ENCODE measurements around the gene NFYA. TPM values are rescaled to one million over a fixed set of nuclear protein-coding genes. Genes with fewer than 3 reads are reported as not detected.
"Not testable (repeated sequence)": the region's sequence is repeated elsewhere in the genome, so short reads cannot be mapped to it uniquely, and the experiment has no call there.

The NFYA gene
- total and polyA plus RNA-seq, 3 experiments from 2014 or later = 26.3 to 34.9 (median 34.5) TPM

GRCh38 chr6:41111017-41111416 is 38.2 kb downstream of the NFYA start:
- no peaks in the 10 kb centered on the region for H3K9me3 Mint-ChIP-seq
- POLR2A ChIA-PET = interaction anchor here (0.6 kb wide), 1 partner anchor 26 kb away, joined by 3 read pairs; no protein-coding TSS in a partner anchor
- no peak overlapping the region for H3K4me3 Mint-ChIP-seq
- Histone ChIP-seq H3K27ac (ENCODE audit: low read depth, low read length) (no peak overlapping the region), H3K4me3 (ENCODE audit: low read length) (no peak overlapping the region), H3K27me3 (ENCODE audit: insufficient read depth, low read length, poor library complexity, severe bottlenecking) (no peaks in the 10 kb centered on the region), H3K36me3 (ENCODE audit: insufficient read depth, low read length) (no peaks in the 10 kb centered on the region), H3K4me1 (ENCODE audit: insufficient read depth, low read length) (no peaks in the 10 kb centered on the region), H3K9me3 (ENCODE audit: low read length) (no peaks in the 10 kb centered on the region)
- CTCF ChIA-PET = no interaction called here
- no peak for DNase-seq
- peak overlapping the region in 2 of 8 donors; percentile 29 to 68 for H3K27ac Mint-ChIP-seq
- H3K27me3 Mint-ChIP-seq = no peaks in the 10 kb centered on the region
- H3K4me1 Mint-ChIP-seq = no peaks in the 10 kb centered on the region
- H3K36me3 Mint-ChIP-seq = peaks cover 4 to 28% (median 17%) of the 10 kb centered on the region in 3 donors

DNA sequence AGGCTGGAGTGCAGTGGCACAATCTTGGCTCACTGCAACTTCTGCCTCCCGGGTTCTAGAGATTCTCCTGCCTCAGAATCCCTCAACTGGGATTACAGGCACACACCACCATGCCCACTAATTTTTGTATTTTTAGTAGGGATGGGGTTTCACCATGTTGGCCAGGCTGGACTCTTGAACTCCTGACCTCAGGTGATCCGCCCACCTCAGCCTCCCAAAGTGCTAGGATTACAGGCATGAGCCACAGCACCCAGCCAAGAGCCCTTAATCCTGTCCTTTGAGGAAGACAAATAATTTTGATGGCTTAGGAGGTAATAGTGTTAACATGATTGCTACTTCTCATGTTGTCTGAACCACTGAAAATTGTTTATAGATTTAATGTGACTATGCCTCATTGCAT is 42.3 kb downstream of the NFYA start:
- H3K27ac ChIP-seq (ENCODE audit: low read depth, low read length); POLR2A ChIA-PET; H3K27me3 Mint-ChIP-seq; H3K4me3 ChIP-seq (ENCODE audit: low read length); CTCF ChIA-PET; H3K36me3 ChIP-seq (ENCODE audit: insufficient read depth, low read length); H3K27me3 ChIP-seq (ENCODE audit: insufficient read depth, low read length, poor library complexity, severe bottlenecking); H3K4me1 ChIP-seq (ENCODE audit: insufficient read depth, low read length); H3K9me3 ChIP-seq (ENCODE audit: low read length); H3K9me3 Mint-ChIP-seq; H3K4me1 Mint-ChIP-seq; H3K4me3 Mint-ChIP-seq; DNase-seq: not testable (repeated sequence)
- peaks cover 9 to 29% (median 19%) of the 10 kb centered on the region in 3 donors for H3K36me3 Mint-ChIP-seq
- peak overlapping the region in 1 of 8 donors; percentile 20 for H3K27ac Mint-ChIP-seq

GRCh38 chr6:41119508-41119907 is 46.7 kb downstream of the NFYA start:
- Histone ChIP-seq H3K27me3 (ENCODE audit: insufficient read depth, low read length, poor library complexity, severe bottlenecking) (no peaks in the 10 kb centered on the region), H3K4me1 (ENCODE audit: insufficient read depth, low read length) (no peaks in the 10 kb centered on the region), H3K9me3 (ENCODE audit: low read length) (no peaks in the 10 kb centered on the region), H3K4me3 (ENCODE audit: low read length) (no peak overlapping the region), H3K27ac (ENCODE audit: low read depth, low read length) (no peak overlapping the region), H3K36me3 (ENCODE audit: insufficient read depth, low read length) (no peaks in the 10 kb centered on the region)
- H3K36me3 Mint-ChIP-seq = peaks cover 25 to 50% (median 26%) of the 10 kb centered on the region in 3 donors
- H3K27me3 Mint-ChIP-seq = no peaks in the 10 kb centered on the region
- H3K27ac Mint-ChIP-seq = no peak overlapping the region
- ChIA-PET POLR2A (no interaction called here), CTCF (no interaction called here)
- DNase-seq = no peak
- no peaks in the 10 kb centered on the region for H3K9me3 Mint-ChIP-seq
- H3K4me3 Mint-ChIP-seq = no peak overlapping the region
- H3K4me1 Mint-ChIP-seq = no peaks in the 10 kb centered on the region

DNA sequence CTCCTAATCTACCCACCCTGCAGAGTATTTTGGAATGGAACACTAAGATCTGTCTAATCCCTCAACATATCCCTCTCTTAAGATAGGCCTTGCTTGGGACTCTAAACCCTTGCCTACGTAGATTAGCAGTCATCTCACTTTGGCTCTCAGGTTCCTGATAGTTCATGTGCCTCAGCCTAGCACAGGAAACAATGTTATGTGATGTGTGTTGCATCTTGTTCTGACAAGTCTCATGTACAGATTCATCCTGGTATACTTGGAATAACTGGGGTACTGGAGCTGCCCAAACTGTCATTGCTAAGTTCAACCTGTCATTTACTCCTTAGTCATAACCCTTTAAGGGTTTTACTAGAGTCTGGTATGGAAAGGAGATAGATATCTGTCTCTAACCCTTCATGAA is 47.3 kb downstream of the NFYA start:
- H3K4me3 Mint-ChIP-seq = no peak overlapping the region
- no peaks in the 10 kb centered on the region for H3K4me1 Mint-ChIP-seq
- DNase-seq = no peak
- H3K27me3 Mint-ChIP-seq = no peaks in the 10 kb centered on the region
- no peaks in the 10 kb centered on the region for H3K36me3 ChIP-seq (ENCODE audit: insufficient read depth, low read length)
- no peaks in the 10 kb centered on the region for H3K27me3 ChIP-seq (ENCODE audit: insufficient read depth, low read length, poor library complexity, severe bottlenecking)
- no peaks in the 10 kb centered on the region for H3K4me1 ChIP-seq (ENCODE audit: insufficient read depth, low read length)
- H3K27ac Mint-ChIP-seq = no peak overlapping the region
- no peaks in the 10 kb centered on the region for H3K9me3 Mint-ChIP-seq
- no peak overlapping the region for H3K4me3 ChIP-seq (ENCODE audit: low read length)
- no peaks in the 10 kb centered on the region for H3K9me3 ChIP-seq (ENCODE audit: low read length)
- ChIA-PET CTCF (no interaction called here), POLR2A (no interaction called here)
- H3K36me3 Mint-ChIP-seq = peaks cover 24 to 52% (median 30%) of the 10 kb centered on the region in 3 donors
- no peak overlapping the region for H3K27ac ChIP-seq (ENCODE audit: low read depth, low read length)

- Mint-ChIP-seq H3K4me1 (no peaks in the 10 kb centered on the region), H3K27ac (no peak overlapping the region), H3K4me3 (no peak overlapping the region), H3K36me3 (peaks cover 24 to 56% (median 31%) of the 10 kb centered on the region in 3 donors), H3K9me3 (no peaks in the 10 kb centered on the region), H3K27me3 (no peaks in the 10 kb centered on the region)
- H3K4me1 ChIP-seq (ENCODE audit: insufficient read depth, low read length) = no peaks in the 10 kb centered on the region
- ChIA-PET CTCF (no interaction called here), POLR2A (no interaction called here)
- no peak overlapping the region for H3K4me3 ChIP-seq (ENCODE audit: low read length)
- H3K27me3 ChIP-seq (ENCODE audit: insufficient read depth, low read length, poor library complexity, severe bottlenecking) = no peaks in the 10 kb centered on the region
- no peaks in the 10 kb centered on the region for H3K36me3 ChIP-seq (ENCODE audit: insufficient read depth, low read length)
- no peak for DNase-seq
- no peak overlapping the region for H3K27ac ChIP-seq (ENCODE audit: low read depth, low read length)
- no peaks in the 10 kb centered on the region for H3K9me3 ChIP-seq (ENCODE audit: low read length)
Measured at GRCh38 chr6:41122373-41122772, 49.6 kb downstream of the NFYA start.

DNA sequence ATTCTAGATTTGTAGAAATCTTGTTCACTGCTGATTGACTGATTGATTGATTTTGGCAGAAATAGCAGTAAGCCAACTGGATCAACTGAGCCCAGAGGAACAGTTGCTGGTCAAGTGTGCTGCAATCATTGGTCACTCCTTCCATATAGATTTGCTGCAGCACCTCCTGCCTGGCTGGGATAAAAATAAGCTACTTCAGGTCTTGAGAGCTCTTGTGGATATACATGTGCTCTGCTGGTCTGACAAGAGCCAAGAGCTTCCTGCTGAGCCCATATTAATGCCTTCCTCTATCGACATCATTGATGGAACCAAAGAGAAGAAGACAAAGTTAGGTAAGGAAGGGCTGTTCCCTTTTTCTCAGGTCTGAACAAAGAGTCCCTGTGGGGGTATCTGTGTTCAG is 50.1 kb downstream of the NFYA start:
- ChIA-PET CTCF (no interaction called here), POLR2A (no interaction called here)
- H3K27me3 ChIP-seq (ENCODE audit: insufficient read depth, low read length, poor library complexity, severe bottlenecking) = no peaks in the 10 kb centered on the region
- Mint-ChIP-seq H3K9me3 (no peaks in the 10 kb centered on the region), H3K36me3 (peaks cover 21 to 52% (median 28%) of the 10 kb centered on the region in 3 donors), H3K27me3 (no peaks in the 10 kb centered on the region), H3K4me3 (no peak overlapping the region), H3K4me1 (no peaks in the 10 kb centered on the region), H3K27ac (no peak overlapping the region)
- no peak overlapping the region for H3K27ac ChIP-seq (ENCODE audit: low read depth, low read length)
- DNase-seq = no peak
- no peaks in the 10 kb centered on the region for H3K4me1 ChIP-seq (ENCODE audit: insufficient read depth, low read length)
- H3K4me3 ChIP-seq (ENCODE audit: low read length) = no peak overlapping the region
- H3K9me3 ChIP-seq (ENCODE audit: low read length) = no peaks in the 10 kb centered on the region
- H3K36me3 ChIP-seq (ENCODE audit: insufficient read depth, low read length) = no peaks in the 10 kb centered on the region

DNA sequence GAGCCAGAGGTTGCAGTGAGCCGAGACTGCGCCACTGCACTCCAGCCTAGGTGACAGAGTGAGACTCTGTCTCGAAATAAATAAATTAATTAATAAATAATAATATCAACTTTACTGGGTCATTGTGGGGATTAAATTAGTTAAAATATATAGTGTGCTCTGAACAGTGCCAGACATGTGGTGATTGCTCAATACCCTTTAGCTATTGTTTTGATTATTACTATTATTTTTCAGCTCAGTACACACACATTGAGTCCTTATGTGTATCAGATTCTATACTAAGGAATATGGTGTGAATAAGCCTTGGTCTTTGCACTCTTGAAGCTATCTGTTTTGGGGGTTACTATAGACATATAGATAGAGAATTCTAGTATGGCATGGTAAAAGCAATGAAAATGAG is 52.5 kb downstream of the NFYA start:
- no peaks in the 10 kb centered on the region for H3K27me3 Mint-ChIP-seq
- H3K4me3 Mint-ChIP-seq = no peak overlapping the region
- no peak overlapping the region for H3K4me3 ChIP-seq (ENCODE audit: low read length)
- peaks cover 13 to 46% (median 31%) of the 10 kb centered on the region in 3 donors for H3K36me3 Mint-ChIP-seq
- H3K9me3 Mint-ChIP-seq = no peaks in the 10 kb centered on the region
- no peaks in the 10 kb centered on the region for H3K4me1 Mint-ChIP-seq
- POLR2A ChIA-PET = no interaction called here
- no peak for DNase-seq
- no peaks in the 10 kb centered on the region for H3K9me3 ChIP-seq (ENCODE audit: low read length)
- H3K4me1 ChIP-seq (ENCODE audit: insufficient read depth, low read length) = no peaks in the 10 kb centered on the region
- H3K27me3 ChIP-seq (ENCODE audit: insufficient read depth, low read length, poor library complexity, severe bottlenecking) = no peaks in the 10 kb centered on the region
- CTCF ChIA-PET = no interaction called here
- H3K27ac ChIP-seq (ENCODE audit: low read depth, low read length) = no peak overlapping the region
- no peaks in the 10 kb centered on the region for H3K36me3 ChIP-seq (ENCODE audit: insufficient read depth, low read length)
- H3K27ac Mint-ChIP-seq = no peak overlapping the region

DNA sequence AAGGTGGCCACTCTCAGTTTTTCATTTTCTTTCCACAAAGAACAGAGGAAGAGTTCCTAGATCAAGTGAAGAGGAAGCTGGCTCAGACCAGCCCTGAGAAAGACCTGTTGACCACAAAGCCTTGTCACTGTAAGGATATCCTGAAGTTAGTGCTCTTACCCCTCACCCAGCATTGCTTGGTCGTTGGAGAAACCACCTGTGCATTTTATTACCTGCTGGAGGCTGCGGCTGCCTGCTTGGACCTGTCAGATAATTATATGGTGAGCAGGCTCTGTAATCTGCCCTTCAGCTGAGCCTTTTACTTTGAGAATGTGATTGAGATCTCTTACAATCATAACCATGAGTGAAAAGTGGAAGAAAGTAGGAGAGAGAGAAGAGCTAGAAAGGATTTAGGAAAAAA is 59.5 kb downstream of the NFYA start:
- no peaks in the 10 kb centered on the region for H3K27me3 ChIP-seq (ENCODE audit: insufficient read depth, low read length, poor library complexity, severe bottlenecking)
- H3K36me3 ChIP-seq (ENCODE audit: insufficient read depth, low read length) = no peaks in the 10 kb centered on the region
- H3K27ac ChIP-seq (ENCODE audit: low read depth, low read length) = no peak overlapping the region
- H3K4me1 ChIP-seq (ENCODE audit: insufficient read depth, low read length) = no peaks in the 10 kb centered on the region
- CTCF ChIA-PET = no interaction called here
- H3K27ac Mint-ChIP-seq = no peak overlapping the region
- H3K27me3 Mint-ChIP-seq = no peaks in the 10 kb centered on the region
- peaks cover 29 to 34% (median 31%) of the 10 kb centered on the region in 3 donors for H3K36me3 Mint-ChIP-seq
- H3K4me3 Mint-ChIP-seq = no peak overlapping the region
- POLR2A ChIA-PET = no interaction called here
- no peaks in the 10 kb centered on the region for H3K4me1 Mint-ChIP-seq
- DNase-seq = no peak
- H3K9me3 Mint-ChIP-seq = no peaks in the 10 kb centered on the region
- no peak overlapping the region for H3K4me3 ChIP-seq (ENCODE audit: low read length)
- no peaks in the 10 kb centered on the region for H3K9me3 ChIP-seq (ENCODE audit: low read length)

Measured in CD8-positive, alpha-beta memory T cell (primary cell).